Mesendoderm (in vitro differentiated cells): ENCODE data around the gene MYBBP1A.

Source experiments
- DNase-seq: peaks from one replicate; pipeline ENCODE4 v3.0.0; 2013
- H2AK5ac ChIP-seq: 2 replicates; pipeline ENCODE4 v1.6.1; 2013; ENCODE audit warnings: low read length, inconsistent platforms
- H2BK120ac ChIP-seq: 2 replicates; pipeline ENCODE4 v1.6.1; 2013; ENCODE audit warnings: low read depth, mild to moderate bottlenecking, low read length, moderate library complexity, mixed read lengths
- H2BK15ac ChIP-seq: replicated peaks from 2 replicates; pipeline ENCODE4 v1.6.1; 2013; ENCODE audit warnings: low read depth, mild to moderate bottlenecking, moderate library complexity
- H2BK5ac ChIP-seq: 2 replicates; pipeline ENCODE4 v1.6.1; 2013; ENCODE audit warnings: low read length, inconsistent platforms
- H3K18ac ChIP-seq: 2 replicates; pipeline ENCODE4 v1.6.1; 2013; ENCODE audit warnings: mild to moderate bottlenecking, low read length, mixed read lengths
- H3K23ac ChIP-seq: one replicate; pipeline ENCODE4 v1.6.1; 2013; ENCODE audit warnings: low read length
- H3K27ac ChIP-seq: 2 replicates; pipeline ENCODE4 v1.5.1; 2013; ENCODE audit warnings: low read depth, mild to moderate bottlenecking, inconsistent platforms, low read length, moderate library complexity
- H3K27me3 ChIP-seq: 2 replicates; pipeline ENCODE4 v1.6.1; 2013; ENCODE audit warnings: low read length, control low read depth, mild to moderate bottlenecking, inconsistent platforms; ENCODE audit not compliant: insufficient read depth, poor library complexity
- H3K36me3 ChIP-seq: 2 replicates; pipeline ENCODE4 v1.6.1; 2013; ENCODE audit warnings: low read length, inconsistent platforms; ENCODE audit not compliant: control insufficient read depth, insufficient read depth
- H3K4ac ChIP-seq: one replicate; pipeline ENCODE4 v1.6.1; 2013; ENCODE audit warnings: low read depth, mild to moderate bottlenecking, low read length, moderate library complexity
- H3K4me1 ChIP-seq: 2 replicates; pipeline ENCODE4 v1.6.1; 2013; ENCODE audit warnings: low read depth, low read length, inconsistent platforms; ENCODE audit not compliant: control insufficient read depth
- H3K4me2 ChIP-seq: 2 replicates; pipeline ENCODE4 v1.6.1; 2013; ENCODE audit warnings: low read length
- H3K4me3 ChIP-seq: 2 replicates; pipeline ENCODE4 v1.5.1; 2013; ENCODE audit warnings: mild to moderate bottlenecking, low read length
- H3K56ac ChIP-seq: one replicate; pipeline ENCODE4 v1.6.1; 2013; ENCODE audit warnings: low read length
- H3K79me1 ChIP-seq: 2 replicates; pipeline ENCODE4 v1.6.1; 2013; ENCODE audit warnings: low read length, inconsistent platforms
- H3K79me2 ChIP-seq: 2 replicates; pipeline ENCODE4 v1.6.1; 2013; ENCODE audit warnings: mild to moderate bottlenecking, low read length; ENCODE audit not compliant: control insufficient read depth, insufficient read depth
- H3K9ac ChIP-seq: 2 replicates; pipeline ENCODE4 v1.6.1; 2013; ENCODE audit warnings: low read length, inconsistent platforms
- H4K5ac ChIP-seq: one replicate; pipeline ENCODE4 v1.6.1; 2013; ENCODE audit warnings: low read length
- H4K8ac ChIP-seq: one replicate; pipeline ENCODE4 v1.6.1; 2013; ENCODE audit warnings: low read depth, mild to moderate bottlenecking, control low read depth, low read length, moderate library complexity
- WGBS: extraction: QIAGEN DNeasy Blood & Tissue Kit; methylation state at CpG from one replicate; pipeline ENCODE4 v1.1.7; 2013; ENCODE audit warnings: low lambda C conversion rate, missing lambda C conversion rate; ENCODE audit not compliant: insufficient coverage; ENCODE audit errors: extremely low coverage; 5-methylcytosine and 5-hydroxymethylcytosine counted together

Gene MYBBP1A

GRCh38 chr17:4523946-4524345, 31.2 kb downstream of the MYBBP1A start:
- no peak overlapping the region for H3K23ac ChIP-seq
- no peak overlapping the region for H2BK15ac ChIP-seq
- no peak overlapping the region for H3K27ac ChIP-seq
- no peak overlapping the region for H3K4me2 ChIP-seq
- no peak overlapping the region for H2AK5ac ChIP-seq
- H3K79me1 ChIP-seq, result no peaks in the 10 kb centered on the region
- H3K27me3 ChIP-seq, result no peaks in the 10 kb centered on the region
- H3K56ac ChIP-seq, result no peak overlapping the region
- H3K79me2 ChIP-seq, result no peaks in the 10 kb centered on the region
- DNase-seq, result no peak
- H4K5ac ChIP-seq, result no peak overlapping the region
- H3K18ac ChIP-seq, result no peak overlapping the region
- no peak overlapping the region for H2BK5ac ChIP-seq
- no peak overlapping the region for H4K8ac ChIP-seq
- no peaks in the 10 kb centered on the region for H3K4me1 ChIP-seq
- H2BK120ac ChIP-seq, result no peak overlapping the region
- no peak overlapping the region for H3K4me3 ChIP-seq
- no CpG with 5 or more reads among the region's 8 CpGs for WGBS
- H3K4ac ChIP-seq, result no peak overlapping the region
- H3K36me3 ChIP-seq, result no peaks in the 10 kb centered on the region
- no peak overlapping the region for H3K9ac ChIP-seq

DNA sequence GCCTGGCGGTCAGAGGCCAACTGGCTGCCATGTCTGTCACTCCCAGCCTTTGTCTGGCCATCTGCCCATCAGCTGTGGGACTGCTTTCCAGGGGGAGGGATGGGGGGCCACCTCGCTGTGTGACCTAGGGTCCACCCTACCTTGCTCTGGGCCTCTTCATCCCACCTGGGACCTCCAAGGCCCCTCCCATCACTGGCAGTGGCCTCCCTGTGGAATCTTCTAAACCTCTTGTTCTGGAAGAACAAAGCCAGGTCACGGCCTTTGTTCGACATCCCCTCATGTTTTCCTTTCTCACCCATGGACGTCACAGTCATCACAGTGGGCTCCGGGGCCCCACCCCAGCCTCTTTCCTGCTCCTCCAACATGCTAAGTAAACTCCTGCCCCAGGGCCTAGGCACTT, 32.5 kb downstream of the MYBBP1A start:
- Histone ChIP-seq H3K4me1 (no peaks in the 10 kb centered on the region), H4K8ac (no peak overlapping the region), H3K18ac (no peak overlapping the region), H4K5ac (no peak overlapping the region), H3K4ac (no peak overlapping the region), H3K4me2 (no peak overlapping the region), H3K4me3 (no peak overlapping the region), H2BK5ac (no peak overlapping the region), H3K27ac (no peak overlapping the region), H2AK5ac (no peak overlapping the region), H3K36me3 (no peaks in the 10 kb centered on the region), H3K79me2 (no peaks in the 10 kb centered on the region), H3K56ac (no peak overlapping the region), H3K27me3 (no peaks in the 10 kb centered on the region), H2BK120ac (no peak overlapping the region), H3K9ac (no peak overlapping the region), H2BK15ac (no peak overlapping the region), H3K79me1 (no peaks in the 10 kb centered on the region), H3K23ac (no peak overlapping the region)
- WGBS, result no CpG with 5 or more reads among the region's 6 CpGs
- DNase-seq, result no peak

- Histone ChIP-seq H3K9ac (no peak overlapping the region), H3K4ac (no peak overlapping the region), H2BK120ac (no peak overlapping the region), H3K56ac (no peak overlapping the region), H2AK5ac (no peak overlapping the region), H3K18ac (no peak overlapping the region), H3K4me1 (no peaks in the 10 kb centered on the region), H3K79me2 (no peaks in the 10 kb centered on the region), H3K36me3 (no peaks in the 10 kb centered on the region), H3K79me1 (no peaks in the 10 kb centered on the region), H3K23ac (no peak overlapping the region), H2BK5ac (no peak overlapping the region), H3K4me2 (no peak overlapping the region), H4K5ac (no peak overlapping the region), H3K27ac (no peak overlapping the region), H4K8ac (no peak overlapping the region), H3K4me3 (no peak overlapping the region), H3K27me3 (no peaks in the 10 kb centered on the region), H2BK15ac (no peak overlapping the region)
- DNase-seq, result no peak
- no CpG with 5 or more reads among the region's 8 CpGs for WGBS
Observed at GRCh38 chr17:4520894-4521600, 34.1 kb downstream of the MYBBP1A start.

DNA sequence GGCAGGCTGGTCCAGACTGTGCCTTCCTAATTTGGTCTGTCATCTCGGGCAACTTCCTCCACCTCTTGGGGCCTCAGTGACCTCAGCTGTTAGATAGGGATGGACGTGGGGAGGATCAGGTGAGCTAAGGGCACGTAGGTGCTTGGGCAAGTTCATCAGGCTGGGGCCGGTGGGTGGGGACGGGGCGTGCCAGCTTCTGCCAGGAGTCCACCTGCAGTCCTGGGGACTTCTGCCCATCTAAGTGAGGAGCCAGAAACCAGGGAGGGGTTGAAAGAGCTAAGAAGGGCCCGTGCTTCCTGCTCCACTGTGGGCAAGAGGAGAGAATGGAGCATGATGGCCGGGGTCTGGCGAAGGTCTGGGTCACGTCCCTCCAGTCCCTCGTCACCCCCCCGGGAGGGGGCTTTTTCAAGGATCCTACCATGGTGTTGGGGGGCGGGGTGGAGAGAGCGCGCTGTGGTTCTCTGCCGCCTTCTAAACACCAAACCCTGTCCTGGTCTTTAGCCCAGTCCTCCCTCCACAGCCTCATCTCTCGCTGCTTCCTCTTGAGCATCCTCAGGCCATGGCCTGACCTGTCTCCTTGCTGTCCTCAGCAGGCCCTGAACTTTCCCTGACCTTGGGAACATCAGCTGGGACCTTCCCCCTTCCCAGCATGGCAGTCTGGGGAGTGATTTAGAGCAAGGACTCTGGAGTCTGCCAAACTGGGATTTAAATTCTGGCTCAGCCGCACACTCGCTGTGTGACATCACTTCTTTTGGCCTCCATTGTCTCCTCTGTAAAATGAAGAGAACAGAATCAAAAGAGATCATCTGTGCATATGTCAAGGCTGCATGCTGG, 34.9 kb downstream of the MYBBP1A start:
- H3K4me3 ChIP-seq, result no peak overlapping the region
- H3K18ac ChIP-seq, result no peak overlapping the region
- H3K9ac ChIP-seq, result no peak overlapping the region
- H3K4me2 ChIP-seq, result no peak overlapping the region
- no peak overlapping the region for H2BK5ac ChIP-seq
- H3K4ac ChIP-seq, result no peak overlapping the region
- no peak overlapping the region for H2BK15ac ChIP-seq
- no peak overlapping the region for H4K8ac ChIP-seq
- H3K56ac ChIP-seq, result no peak overlapping the region
- peak overlapping the region; percentile 66 for H3K23ac ChIP-seq
- no peak overlapping the region for H2AK5ac ChIP-seq
- H3K4me1 ChIP-seq, result no peaks in the 10 kb centered on the region
- DNase-seq, result no peak
- no peaks in the 10 kb centered on the region for H3K79me1 ChIP-seq
- no peaks in the 10 kb centered on the region for H3K27me3 ChIP-seq
- no CpG with 5 or more reads among the region's 19 CpGs for WGBS
- H3K79me2 ChIP-seq, result no peaks in the 10 kb centered on the region
- H3K27ac ChIP-seq, result no peak overlapping the region
- H4K5ac ChIP-seq, result no peak overlapping the region
- no peak overlapping the region for H2BK120ac ChIP-seq
- H3K36me3 ChIP-seq, result no peaks in the 10 kb centered on the region

DNA sequence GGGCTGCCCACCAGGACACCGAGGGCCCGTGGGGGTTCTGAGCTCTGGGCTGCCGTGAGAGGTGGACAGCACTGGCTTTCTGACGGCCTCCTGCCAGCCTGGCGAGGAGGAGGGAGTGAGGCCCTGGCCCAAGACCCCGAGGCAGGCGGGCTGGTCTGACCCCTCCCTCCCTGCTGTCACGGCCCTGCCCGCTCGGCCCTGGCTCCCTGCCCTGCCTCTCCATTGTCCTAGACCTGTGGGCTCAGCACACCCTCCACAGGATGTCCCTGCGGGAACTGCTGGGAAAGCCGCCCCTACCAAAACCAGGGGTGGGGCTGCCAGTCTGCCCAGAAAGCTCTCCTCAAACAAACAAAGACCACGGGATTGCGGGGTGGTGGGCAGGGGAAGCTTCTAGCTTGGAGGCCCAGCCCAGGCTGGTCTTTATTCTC, 35.8 kb downstream of the MYBBP1A start:
- Histone ChIP-seq H3K56ac (peak overlapping the region; percentile 15), H3K23ac (no peak overlapping the region), H3K27me3 (no peaks in the 10 kb centered on the region), H2AK5ac (no peak overlapping the region), H2BK15ac (no peak overlapping the region), H2BK120ac (no peak overlapping the region), H3K79me2 (no peaks in the 10 kb centered on the region), H3K27ac (no peak overlapping the region), H3K4me1 (no peaks in the 10 kb centered on the region), H4K8ac (no peak overlapping the region), H2BK5ac (no peak overlapping the region), H3K18ac (no peak overlapping the region), H3K4me3 (no peak overlapping the region), H3K4ac (no peak overlapping the region), H3K79me1 (no peaks in the 10 kb centered on the region), H3K36me3 (no peaks in the 10 kb centered on the region), H4K5ac (no peak overlapping the region), H3K9ac (no peak overlapping the region), H3K4me2 (no peak overlapping the region)
- DNase-seq, result no peak
- WGBS, result no CpG with 5 or more reads among the region's 14 CpGs
